HCT116 (cell line): Measurements from ENCODE around the gene THSD4. TPM values are rescaled to one million over a fixed set of nuclear protein-coding genes. Genes with fewer than 3 reads are reported as not detected.

ENCODE experiments used
- ATAC-seq: fragments of 200-7000 bp; cut with Tn5 transposase; 2 replicates; pipeline ENCODE4 v1.9.1; 2020; ENCODE audit warnings: mild to moderate bottlenecking, moderate library complexity
- BruUV-seq: library from RNA; stranded (reverse); fragments of 400-500 nt; replicated peaks from 2 replicates; lab custom pipeline; 2021; lab: Mats Ljungman, UMichigan
- CTCF ChIA-PET: fragments of 300-600 bp; sonication (Branson Sonifier 250); formaldehyde crosslinking; loops from one replicate; lab custom pipeline; 2021; ENCODE audit warnings: antibody characterized with exemption; lab: Charles Lee
- POLR2A ChIA-PET: fragments of 300-600, 350-600 bp; sonication (Branson Sonifier 250); formaldehyde crosslinking; loops from one replicate; lab custom pipeline; 2021; ENCODE audit warnings: antibody characterized with exemption; lab: Charles Lee
- RAD21 ChIA-PET, 2 experiments: fragments of 300-600 bp; sonication (Branson Sonifier 250); formaldehyde crosslinking; loops; one replicate each; lab custom pipeline; 2023; ENCODE audit warnings: low total read pairs in 2 of 2; ENCODE audit not compliant: uncharacterized antibody in 2 of 2, unreplicated experiment in 2 of 2, low non-redundant PET in 1 of 2; lab: Charles Lee
- DNase-seq: peaks from one replicate; pipeline ENCODE4 v3.0.0-alpha.2; 2010; ENCODE audit warnings: low read depth, low spot score
- H2AFZ ChIP-seq: fragments of 200-600 bp; shearing (Covaris generic), sonication (generic); 2 replicates; pipeline ENCODE4 v1.6.1; 2017; ENCODE audit warnings: low read depth, mixed run types, mixed read lengths, antibody characterized with exemption, low read length; ENCODE audit not compliant: poor library complexity, severe bottlenecking
- H3K27ac ChIP-seq: 2 replicates; pipeline ENCODE4 v1.5.1; 2012; ENCODE audit warnings: low read depth, low read length
- H3K27me3 ChIP-seq: fragments of 200-600 bp; sonication (generic); 2 replicates; pipeline ENCODE4 v1.6.1; 2016; ENCODE audit warnings: mixed run types, low read length, mixed read lengths; ENCODE audit not compliant: insufficient read depth
- H3K36me3 ChIP-seq, 2 experiments: fragments of 200-500 bp in 1 of 2; fragments of 200-600 bp in 1 of 2; sonication (Bioruptor generic) in 1 of 2; sonication (generic) in 1 of 2; 2 replicates each; pipeline versions ENCODE4 v1.5.1 to v1.6.1; 2014 to 2016; ENCODE audit warnings: low read length in 2 of 2, inconsistent platforms in 1 of 2, mixed read lengths in 1 of 2, mixed run types in 1 of 2; ENCODE audit not compliant: insufficient read depth in 2 of 2, control insufficient read depth in 1 of 2
- H3K4me1 ChIP-seq, 2 experiments: fragments of 200-600 bp in 1 of 2; sonication (generic) in 1 of 2; 2 replicates each; pipeline versions ENCODE4 v1.5.1 to v1.6.1; 2012 to 2017; ENCODE audit warnings: low read length in 2 of 2, inconsistent platforms in 1 of 2, mild to moderate bottlenecking in 1 of 2, mixed read lengths in 1 of 2, mixed run types in 1 of 2, moderate library complexity in 1 of 2; ENCODE audit not compliant: insufficient read depth in 2 of 2, control insufficient read depth in 1 of 2
- H3K4me2 ChIP-seq: fragments of 200-600 bp; sonication (generic); 2 replicates; pipeline ENCODE4 v1.6.1; 2017; ENCODE audit warnings: mixed run types, low read length, mixed read lengths
- H3K4me3 ChIP-seq, 2 experiments: fragments of 200-600 bp in 1 of 2; sonication (generic) in 1 of 2; replicated peaks in 1 of 2; 2 replicates each; pipeline ENCODE4 v1.5.1; 2011 to 2016; ENCODE audit warnings: low read length in 2 of 2, control low read depth in 1 of 2, low read depth in 1 of 2, mild to moderate bottlenecking in 1 of 2, mixed read lengths in 1 of 2, mixed run types in 1 of 2
- H3K79me2 ChIP-seq: fragments of 200-600 bp; sonication (generic); 2 replicates; pipeline ENCODE4 v1.6.1; 2017; ENCODE audit warnings: mild to moderate bottlenecking, mixed run types, low read length, moderate library complexity, mixed read lengths; ENCODE audit not compliant: insufficient read depth
- H3K9ac ChIP-seq: fragments of 200-600 bp; sonication (generic); 2 replicates; pipeline ENCODE4 v1.6.1; 2016; ENCODE audit warnings: low read length, mixed read lengths
- H3K9me2 ChIP-seq: fragments of 200-600 bp; sonication (generic), shearing (Covaris generic); 2 replicates; pipeline ENCODE4 v1.6.1; 2017; ENCODE audit warnings: mixed run types, mild to moderate bottlenecking, moderate library complexity; ENCODE audit not compliant: insufficient read depth
- H3K9me3 ChIP-seq, 2 experiments: fragments of 200-500 bp in 1 of 2; fragments of 200-600 bp in 1 of 2; sonication (Bioruptor generic) in 1 of 2; sonication (generic) in 1 of 2; 2 replicates each; pipeline ENCODE4 v1.6.1; 2014 to 2017; ENCODE audit warnings: low read length in 2 of 2, mixed read lengths in 2 of 2, inconsistent platforms in 1 of 2, low read depth in 1 of 2, mild to moderate bottlenecking in 1 of 2, mixed run types in 1 of 2, moderate library complexity in 1 of 2; ENCODE audit not compliant: control insufficient read depth in 1 of 2, insufficient read depth in 1 of 2
- H4K20me1 ChIP-seq: fragments of 200-600 bp; sonication (generic), shearing (Covaris generic); 2 replicates; pipeline ENCODE4 v1.6.1; 2017; ENCODE audit warnings: mixed run types, mild to moderate bottlenecking, moderate library complexity; ENCODE audit not compliant: insufficient read depth
- ELF1 ChIP-seq: IDR thresholded peaks from 2 replicates; pipeline ENCODE4 v1.6.1; 2012; ENCODE audit warnings: low read depth, borderline replicate concordance
- EZH2 ChIP-seq: fragments of 200-600 bp; sonication (generic); IDR thresholded peaks from 2 replicates; pipeline ENCODE4 v1.6.1; 2017; ENCODE audit warnings: antibody characterized with exemption, mixed run types
- EZH2phosphoT487 ChIP-seq: fragments of 200-600 bp; IDR thresholded peaks from 2 replicates; pipeline ENCODE4 v1.6.1; 2018; ENCODE audit warnings: antibody characterized with exemption, borderline replicate concordance
- FOSL1 ChIP-seq: IDR thresholded peaks from 2 replicates; pipeline ENCODE4 v1.6.1; 2012; ENCODE audit warnings: low read depth
- RAD21 ChIP-seq: IDR thresholded peaks from 2 replicates; pipeline ENCODE4 v1.6.1; 2012; ENCODE audit warnings: low read depth, mild to moderate bottlenecking
- SIN3A ChIP-seq: IDR thresholded peaks from 2 replicates; pipeline ENCODE4 v1.6.1; 2012; ENCODE audit warnings: low read depth
- SRF ChIP-seq: IDR thresholded peaks from 2 replicates; pipeline ENCODE4 v1.6.1; 2012; ENCODE audit warnings: low read depth
- YY1 ChIP-seq: IDR thresholded peaks from 2 replicates; pipeline ENCODE4 v1.6.1; 2011; ENCODE audit warnings: low read length, low read depth, moderate library complexity, mild to moderate bottlenecking; ENCODE audit not compliant: insufficient replicate concordance; ENCODE audit errors: extremely low read depth
- ZNF274 ChIP-seq: fragments of 200-500 bp; sonication (Bioruptor generic); IDR thresholded peaks from 2 replicates; pipeline ENCODE4 v1.6.1; 2014; ENCODE audit warnings: mild to moderate bottlenecking, low read depth, low read length, inconsistent platforms
- intact Hi-C: fragments of 100-400 bp; cut with micrococcal nuclease; formaldehyde crosslinking; loops from 2 replicates; pipeline ENCODE4 v1.10.0; 2022
- total RNA-seq: library from RNA; stranded (reverse); gene quantifications from one replicate; pipeline ENCODE4 v1.2.1, GENCODE V29; 2021; ENCODE audit not compliant: unreplicated experiment
- TF ChIP-seq, protein P1 (sequence below): IDR thresholded peaks from 2 replicates; pipeline ENCODE4 v1.6.1; 2012
- TF ChIP-seq, protein P2 (sequence below), 3 experiments: fragments of 200-600 bp in 1 of 3; sonication (generic) in 1 of 3; IDR thresholded peaks in 2 of 3; conservative IDR thresholded peaks in 1 of 3; 2 replicates each; pipeline ENCODE4 v1.5.1; 2012 to 2017; ENCODE audit warnings: low read depth in 2 of 3, low read length in 2 of 3, antibody characterized with exemption in 1 of 3, borderline replicate concordance in 1 of 3, control low read depth in 1 of 3, mild to moderate bottlenecking in 1 of 3, mixed read lengths in 1 of 3, mixed run types in 1 of 3, moderate library complexity in 1 of 3; ENCODE audit not compliant: insufficient read depth in 1 of 3
- TF ChIP-seq, protein P3 (sequence below): IDR thresholded peaks from 2 replicates; pipeline ENCODE4 v1.6.1; 2012; ENCODE audit warnings: low read depth

The THSD4 gene
- total RNA-seq, 1 experiment from 2014 or later: 30.5 TPM

DNA sequence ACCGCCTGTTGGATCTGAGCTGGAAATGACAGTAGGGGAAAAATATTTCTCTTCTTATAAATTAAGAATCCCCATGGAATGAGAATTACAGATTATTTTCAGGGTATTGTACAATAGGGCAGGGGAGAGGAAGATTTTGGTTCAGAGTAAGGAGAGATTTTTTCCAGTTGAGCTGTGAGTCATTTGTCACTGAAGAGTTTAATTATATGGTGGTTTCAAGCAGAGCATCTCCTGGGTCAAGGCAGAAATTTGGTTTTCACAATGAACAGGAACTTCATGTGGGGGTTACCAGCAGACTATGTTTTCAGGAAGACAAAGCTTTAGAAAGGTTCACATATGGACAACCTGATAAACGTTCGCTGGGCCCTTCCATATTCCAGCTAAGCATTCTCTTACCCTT lies 512.3 kb downstream of the THSD4 start:
- Histone ChIP-seq H2AFZ (no peak overlapping the region), H3K4me3 (no peak overlapping the region), H3K9me3 (no peaks in the 10 kb centered on the region), H3K4me1 (no peaks in the 10 kb centered on the region), H3K36me3 (no peaks in the 10 kb centered on the region), H3K4me2 (no peak overlapping the region), H3K27me3 (no peaks in the 10 kb centered on the region), H3K79me2 (no peaks in the 10 kb centered on the region), H3K27ac (no peak overlapping the region), H4K20me1 (no peaks in the 10 kb centered on the region), H3K9ac (no peak overlapping the region), H3K9me2 (no peaks in the 10 kb centered on the region)
- TF ChIP-seq SIN3A (no peak), FOSL1 (no peak), EZH2 (no peak), YY1 (no peak), SRF (no peak), RAD21 (no peak), ELF1 (no peak), EZH2phosphoT487 (no peak), ZNF274 (no peak)
- TF ChIP-seq, protein P1, sequence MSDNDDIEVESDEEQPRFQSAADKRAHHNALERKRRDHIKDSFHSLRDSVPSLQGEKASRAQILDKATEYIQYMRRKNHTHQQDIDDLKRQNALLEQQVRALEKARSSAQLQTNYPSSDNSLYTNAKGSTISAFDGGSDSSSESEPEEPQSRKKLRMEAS: no peak
- TF ChIP-seq, protein P2, sequence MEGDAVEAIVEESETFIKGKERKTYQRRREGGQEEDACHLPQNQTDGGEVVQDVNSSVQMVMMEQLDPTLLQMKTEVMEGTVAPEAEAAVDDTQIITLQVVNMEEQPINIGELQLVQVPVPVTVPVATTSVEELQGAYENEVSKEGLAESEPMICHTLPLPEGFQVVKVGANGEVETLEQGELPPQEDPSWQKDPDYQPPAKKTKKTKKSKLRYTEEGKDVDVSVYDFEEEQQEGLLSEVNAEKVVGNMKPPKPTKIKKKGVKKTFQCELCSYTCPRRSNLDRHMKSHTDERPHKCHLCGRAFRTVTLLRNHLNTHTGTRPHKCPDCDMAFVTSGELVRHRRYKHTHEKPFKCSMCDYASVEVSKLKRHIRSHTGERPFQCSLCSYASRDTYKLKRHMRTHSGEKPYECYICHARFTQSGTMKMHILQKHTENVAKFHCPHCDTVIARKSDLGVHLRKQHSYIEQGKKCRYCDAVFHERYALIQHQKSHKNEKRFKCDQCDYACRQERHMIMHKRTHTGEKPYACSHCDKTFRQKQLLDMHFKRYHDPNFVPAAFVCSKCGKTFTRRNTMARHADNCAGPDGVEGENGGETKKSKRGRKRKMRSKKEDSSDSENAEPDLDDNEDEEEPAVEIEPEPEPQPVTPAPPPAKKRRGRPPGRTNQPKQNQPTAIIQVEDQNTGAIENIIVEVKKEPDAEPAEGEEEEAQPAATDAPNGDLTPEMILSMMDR (IDR thresholded peaks at IDR 0.05 in 2 of 3, conservative IDR thresholded peaks at IDR 0.05 in 1 of 3; ENCODE audit: borderline replicate concordance in 1 of 3, insufficient read depth in 1 of 3, low read depth in 2 of 3, low read length in 2 of 3): no peak
- TF ChIP-seq, protein P3, sequence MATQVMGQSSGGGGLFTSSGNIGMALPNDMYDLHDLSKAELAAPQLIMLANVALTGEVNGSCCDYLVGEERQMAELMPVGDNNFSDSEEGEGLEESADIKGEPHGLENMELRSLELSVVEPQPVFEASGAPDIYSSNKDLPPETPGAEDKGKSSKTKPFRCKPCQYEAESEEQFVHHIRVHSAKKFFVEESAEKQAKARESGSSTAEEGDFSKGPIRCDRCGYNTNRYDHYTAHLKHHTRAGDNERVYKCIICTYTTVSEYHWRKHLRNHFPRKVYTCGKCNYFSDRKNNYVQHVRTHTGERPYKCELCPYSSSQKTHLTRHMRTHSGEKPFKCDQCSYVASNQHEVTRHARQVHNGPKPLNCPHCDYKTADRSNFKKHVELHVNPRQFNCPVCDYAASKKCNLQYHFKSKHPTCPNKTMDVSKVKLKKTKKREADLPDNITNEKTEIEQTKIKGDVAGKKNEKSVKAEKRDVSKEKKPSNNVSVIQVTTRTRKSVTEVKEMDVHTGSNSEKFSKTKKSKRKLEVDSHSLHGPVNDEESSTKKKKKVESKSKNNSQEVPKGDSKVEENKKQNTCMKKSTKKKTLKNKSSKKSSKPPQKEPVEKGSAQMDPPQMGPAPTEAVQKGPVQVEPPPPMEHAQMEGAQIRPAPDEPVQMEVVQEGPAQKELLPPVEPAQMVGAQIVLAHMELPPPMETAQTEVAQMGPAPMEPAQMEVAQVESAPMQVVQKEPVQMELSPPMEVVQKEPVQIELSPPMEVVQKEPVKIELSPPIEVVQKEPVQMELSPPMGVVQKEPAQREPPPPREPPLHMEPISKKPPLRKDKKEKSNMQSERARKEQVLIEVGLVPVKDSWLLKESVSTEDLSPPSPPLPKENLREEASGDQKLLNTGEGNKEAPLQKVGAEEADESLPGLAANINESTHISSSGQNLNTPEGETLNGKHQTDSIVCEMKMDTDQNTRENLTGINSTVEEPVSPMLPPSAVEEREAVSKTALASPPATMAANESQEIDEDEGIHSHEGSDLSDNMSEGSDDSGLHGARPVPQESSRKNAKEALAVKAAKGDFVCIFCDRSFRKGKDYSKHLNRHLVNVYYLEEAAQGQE: no peak
- DNase-seq (no peak), ATAC-seq (no peak)
- intact Hi-C loops: no loop called here
- RAD21 ChIA-PET: no interaction called here
- no TSS peak for BruUV-seq
- CTCF ChIA-PET: no interaction called here
- POLR2A ChIA-PET: no interaction called here
